ENCODE results near the gene GDPD3.

- TF ChIP-seq TAF1 (IDR thresholded peaks at IDR 0.05; ENCODE audit: borderline replicate concordance, low read depth, low read length) = no peak
- no peak for TF ChIP-seq POLR2A (IDR thresholded peaks at IDR 0.05; ENCODE audit: low read depth, low read length)
Measured at GRCh38 chr16:30121741-30122571, 8.6 kb upstream of the GDPD3 start.

Measured in GM12892 (cell line).